ENCODE measurements around the gene UPK3A. TPM values are rescaled to one million over a fixed set of nuclear protein-coding genes. Genes with fewer than 3 reads are reported as not detected.

UPK3A gene
- total and polyA plus RNA-seq, 2 of the 8 experiments (the other 6 are each of a cell fraction or from before 2014, with no cell fraction given), result 0.35 to 1.7 TPM

- no peak for TF ChIP-seq HDAC2 (IDR thresholded peaks at IDR 0.05; ENCODE audit: borderline replicate concordance in 1 of 2, low read depth in 2 of 2, low read length in 2 of 2)
- no peak for TF ChIP-seq CHD2 (IDR thresholded peaks at IDR 0.05; ENCODE audit: low read length)
- TF ChIP-seq, protein P1, sequence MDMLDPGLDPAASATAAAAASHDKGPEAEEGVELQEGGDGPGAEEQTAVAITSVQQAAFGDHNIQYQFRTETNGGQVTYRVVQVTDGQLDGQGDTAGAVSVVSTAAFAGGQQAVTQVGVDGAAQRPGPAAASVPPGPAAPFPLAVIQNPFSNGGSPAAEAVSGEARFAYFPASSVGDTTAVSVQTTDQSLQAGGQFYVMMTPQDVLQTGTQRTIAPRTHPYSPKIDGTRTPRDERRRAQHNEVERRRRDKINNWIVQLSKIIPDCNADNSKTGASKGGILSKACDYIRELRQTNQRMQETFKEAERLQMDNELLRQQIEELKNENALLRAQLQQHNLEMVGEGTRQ (IDR thresholded peaks at IDR 0.05; ENCODE audit: low read length), result no peak
- no peak for TF ChIP-seq CEBPB (IDR thresholded peaks at IDR 0.05; ENCODE audit: low read depth, low read length)
- no peak for TF ChIP-seq ATF3 (IDR thresholded peaks at IDR 0.05; ENCODE audit: insufficient read depth, low read depth, low read length)
- no peak for TF ChIP-seq GTF2F1 (IDR thresholded peaks at IDR 0.05; ENCODE audit: borderline replicate concordance, low read depth, low read length)
- TF ChIP-seq, protein P2, sequence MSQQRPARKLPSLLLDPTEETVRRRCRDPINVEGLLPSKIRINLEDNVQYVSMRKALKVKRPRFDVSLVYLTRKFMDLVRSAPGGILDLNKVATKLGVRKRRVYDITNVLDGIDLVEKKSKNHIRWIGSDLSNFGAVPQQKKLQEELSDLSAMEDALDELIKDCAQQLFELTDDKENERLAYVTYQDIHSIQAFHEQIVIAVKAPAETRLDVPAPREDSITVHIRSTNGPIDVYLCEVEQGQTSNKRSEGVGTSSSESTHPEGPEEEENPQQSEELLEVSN (IDR thresholded peaks at IDR 0.05), result peak; percentile 54; the same call in 1 of the 2 replicates
- Histone ChIP-seq H3K4me1 (replicated peaks in 1 of 4; ENCODE audit: control insufficient read depth in 3 of 4, insufficient read depth in 4 of 4, low read length in 3 of 4) (peaks cover 0 to 10% (median 6%) of the 10 kb centered on the region in 4 experiments; a peak in 5 of 7 replicates), H2BK15ac (ENCODE audit: low read length) (no peak overlapping the region), H3K27me3 (replicated peaks in 1 of 4; ENCODE audit: control insufficient read depth in 3 of 4, extremely low read depth in 1 of 4, insufficient read depth in 3 of 4, low read length in 3 of 4) (peaks cover 0 to 3% (median 0%) of the 10 kb centered on the region in 4 experiments; a peak in 2 of 7 replicates), H3K56ac (replicated peaks; ENCODE audit: insufficient read length, low read depth, low read length) (no peak overlapping the region), H3K36me3 (ENCODE audit: control insufficient read depth in 2 of 4, insufficient read depth in 4 of 4, low read length in 3 of 4) (no peaks in the 10 kb centered on the region), H2BK5ac (ENCODE audit: low read depth, low read length) (no peak overlapping the region), H3K4me3 (ENCODE audit: extremely low read depth in 1 of 4, insufficient read depth in 2 of 4, low read depth in 3 of 4, low read length in 4 of 4) (no peak overlapping the region), H3K79me2 (ENCODE audit: control insufficient read depth in 1 of 2, insufficient read depth in 2 of 2, low read length in 2 of 2) (peaks cover 0 to 5% of the 10 kb centered on the region in 2 experiments; a peak in 1 of 4 replicates), H2BK12ac (ENCODE audit: low read depth, low read length) (no peak overlapping the region), H2BK20ac (ENCODE audit: low read length) (no peak overlapping the region), H3K14ac (ENCODE audit: insufficient read length) (no peak overlapping the region), H3K27ac (ENCODE audit: low read depth, low read length) (no peak overlapping the region), H2AK5ac (ENCODE audit: low read depth, low read length) (no peak overlapping the region), H3K18ac (ENCODE audit: extremely low read depth, low read length) (no peak overlapping the region; the same call in 1 of the 2 replicates), H4K20me1 (replicated peaks in 1 of 2; ENCODE audit: control insufficient read depth in 1 of 2, insufficient read depth in 2 of 2, low read length in 2 of 2) (peaks cover 0 to 2% of the 10 kb centered on the region in 2 experiments), H3K23me2 (ENCODE audit: low read depth, low read length) (peaks cover 3% of the 10 kb centered on the region; the same call in 1 of the 2 replicates), H4K8ac (ENCODE audit: extremely low read depth, insufficient read depth, low read length) (no peak overlapping the region; the same call in 1 of the 2 replicates), H3K23ac (ENCODE audit: insufficient read length) (no peak overlapping the region), H3K4ac (replicated peaks; ENCODE audit: insufficient read length, low read depth, low read length) (no peak overlapping the region), H2BK120ac (replicated peaks; ENCODE audit: low read depth, low read length) (no peak overlapping the region), H3K9ac (replicated peaks in 1 of 4; ENCODE audit: extremely low read depth in 1 of 4, low read depth in 3 of 4, low read length in 3 of 4) (no peak overlapping the region), H3K4me2 (ENCODE audit: insufficient read depth in 1 of 2, low read depth in 2 of 2, low read length in 2 of 2) (no peak overlapping the region), H4K5ac (ENCODE audit: insufficient read length, low read depth, low read length) (no peak overlapping the region), H3K9me3 (ENCODE audit: insufficient read depth in 2 of 2, low read depth in 1 of 2, low read length in 1 of 2) (no peaks in the 10 kb centered on the region), H3K79me1 (ENCODE audit: low read depth, low read length) (peaks cover 1% of the 10 kb centered on the region; the same call in 1 of the 2 replicates), H2AFZ (ENCODE audit: low read length) (no peak overlapping the region), H4K91ac (replicated peaks; ENCODE audit: insufficient read length, low read length) (no peak overlapping the region)
- 86% methylated on average over 9 of the region's 9 CpGs; no CpG with 5 or more reads in 1 of the 2 experiments for WGBS, 2 experiments (ENCODE audit: extremely low coverage in 1 of 2, insufficient coverage in 1 of 2, insufficient read length in 1 of 2, insufficient replicate concordance in 2 of 2, low coverage in 1 of 2, low lambda C conversion rate in 2 of 2, missing lambda C conversion rate in 1 of 2)
- FAIRE-seq (no peak), DNase-seq (ENCODE audit: low read depth in 1 of 2, low spot score in 2 of 2) (no peak)
- CTCF ChIA-PET (ENCODE audit: partially characterized antibody), result interaction anchor here (0.6 to 2.9 kb wide), 6 partner anchors 11 to 97 kb away, joined by 3 to 9 read pairs (median 5); no protein-coding TSS in a partner anchor
- POLR2A ChIA-PET (ENCODE audit: partially characterized antibody), result interaction anchor here (1.0 kb wide), 1 partner anchor 38 kb away, joined by 3 read pairs; no protein-coding TSS in a partner anchor
Observed at GRCh38 chr22:45306139-45306538, 21.4 kb downstream of the UPK3A start.
